IPS-NIHi11 (cell line): Measurements from ENCODE around the gene MT1E.
"Not testable (repeated sequence)": the region's sequence is repeated elsewhere in the genome, so short reads cannot be mapped to it uniquely, and the experiment has no call there.

Experiments used
- DNase-seq: peaks from one replicate; pipeline ENCODE4 v3.0.0; 2012; ENCODE audit warnings: mixed read lengths, low spot score

Gene MT1E

DNA sequence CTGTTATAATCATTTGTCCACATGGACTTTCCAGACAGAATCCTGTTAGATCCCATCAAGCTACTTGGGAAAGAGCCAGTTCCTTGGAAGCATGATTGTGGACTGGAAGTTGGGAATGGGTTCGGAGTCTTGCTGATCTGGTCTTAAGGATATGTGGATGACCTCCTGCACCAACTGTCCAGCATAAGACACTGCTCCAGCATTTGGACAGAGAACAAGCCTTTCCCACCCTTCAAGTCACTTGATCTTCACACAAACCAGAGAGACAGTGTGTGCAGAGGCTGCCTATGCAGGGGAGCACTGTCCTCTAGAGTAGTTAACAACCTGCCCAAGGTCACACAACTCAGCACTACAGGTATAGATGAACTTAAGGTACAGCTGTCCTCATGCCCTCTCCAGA is 20.3 kb downstream of the MT1E start:
- no peak for DNase-seq

DNA sequence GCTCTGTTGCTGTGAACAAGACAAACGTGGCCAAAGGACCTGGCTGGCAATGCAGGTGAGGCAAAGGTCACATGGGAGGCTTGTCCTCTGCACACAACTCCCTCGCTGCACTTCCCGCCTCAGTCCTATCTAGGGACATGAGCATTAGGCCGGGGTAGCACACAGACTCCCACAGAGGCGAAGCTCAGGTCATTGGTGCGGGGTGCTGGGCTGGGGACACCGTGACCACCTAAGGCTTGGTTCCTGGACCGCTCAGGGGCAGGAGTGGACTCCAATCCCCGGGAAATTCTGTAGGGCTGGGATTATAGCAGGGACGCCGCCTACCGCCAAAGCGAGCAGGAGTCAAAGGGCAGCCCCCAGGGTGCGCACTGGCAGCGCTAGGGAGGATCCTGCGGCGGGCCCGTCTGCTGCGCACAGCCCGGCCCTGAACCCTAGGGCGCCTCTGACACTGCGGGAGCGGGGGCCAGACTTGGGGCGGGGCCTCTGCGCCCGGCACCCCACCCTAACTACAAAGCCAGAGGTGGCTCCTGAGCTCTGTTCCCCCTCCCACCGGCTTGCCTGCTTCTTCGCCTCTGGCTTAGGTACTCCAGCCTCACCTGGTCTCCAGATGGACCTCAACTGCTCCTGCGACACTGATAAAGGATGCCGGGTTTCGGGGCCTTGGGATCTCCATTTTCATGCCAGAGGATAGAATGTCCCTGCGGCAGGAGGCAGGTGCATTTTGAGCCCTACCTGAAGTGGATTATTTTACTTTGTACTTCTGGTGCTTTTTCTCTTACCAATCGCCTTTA is 22.3 kb downstream of the MT1E start:
- no peak for DNase-seq

DNA sequence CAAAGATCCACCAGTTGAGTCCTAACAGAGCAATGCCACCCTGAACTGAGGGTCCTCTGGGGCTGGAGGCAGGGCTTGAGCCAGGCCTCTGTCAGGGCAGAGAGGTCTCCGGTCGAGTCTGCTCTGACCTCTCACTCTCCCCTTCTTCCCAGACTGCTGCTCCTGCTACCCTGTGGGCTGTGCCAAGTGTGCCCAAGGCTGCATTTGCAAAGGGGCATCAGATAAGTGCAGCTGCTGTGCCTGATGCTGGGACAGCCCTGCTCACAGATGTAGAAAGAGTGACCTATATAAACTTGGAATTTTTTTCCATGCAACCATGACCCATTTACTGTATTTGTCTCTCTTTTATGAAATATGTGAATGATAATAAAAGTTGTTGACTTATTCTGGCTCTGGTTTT is 23.7 kb downstream of the MT1E start:
- no peak for DNase-seq

DNA sequence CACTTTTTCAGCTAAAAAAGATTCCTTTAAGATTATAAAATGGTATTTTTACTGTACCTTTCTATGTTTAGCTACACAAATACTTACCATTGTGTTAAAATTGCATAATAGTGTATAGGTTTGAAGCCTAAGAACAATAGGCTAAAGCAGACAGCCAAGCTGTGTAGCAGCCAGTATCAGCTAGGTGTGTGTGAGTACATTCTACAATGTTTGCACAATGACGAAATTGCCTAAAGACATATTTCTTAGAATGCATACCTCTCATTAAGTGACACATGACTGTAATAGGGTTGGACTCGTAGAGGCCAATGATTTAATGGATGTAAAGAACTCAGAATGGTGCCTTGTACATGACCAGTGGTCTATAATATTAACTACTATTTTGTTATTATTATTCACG is 24.2 kb downstream of the MT1E start:
- DNase-seq = no peak

DNA sequence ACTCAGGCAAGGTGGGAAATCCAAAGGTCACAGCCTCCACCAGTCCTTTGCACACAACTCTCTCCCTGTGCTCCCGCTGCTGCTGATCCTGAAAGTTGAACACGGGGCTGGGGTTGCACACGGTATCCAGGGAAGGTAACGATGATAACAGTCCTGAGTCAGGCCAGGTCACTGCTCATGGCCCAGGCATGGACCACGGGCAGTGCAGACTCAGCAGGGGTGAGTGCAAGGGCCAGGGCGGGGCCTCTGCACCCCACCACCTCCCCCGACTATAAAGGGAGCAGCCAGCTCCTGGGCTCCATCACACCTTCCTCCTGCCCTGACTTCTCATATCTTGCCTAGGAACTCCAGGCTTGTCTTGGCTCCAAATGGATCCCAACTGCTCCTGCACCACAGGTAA is 26.0 kb downstream of the MT1E start, which contains the start of gene MT1B:
Gene MT1B, plus strand, starts transcription at position 301 of the 400 bp plus-strand sequence. Its CDS starts 68 bp downstream, at position 369.
- DNase-seq = no peak

DNA sequence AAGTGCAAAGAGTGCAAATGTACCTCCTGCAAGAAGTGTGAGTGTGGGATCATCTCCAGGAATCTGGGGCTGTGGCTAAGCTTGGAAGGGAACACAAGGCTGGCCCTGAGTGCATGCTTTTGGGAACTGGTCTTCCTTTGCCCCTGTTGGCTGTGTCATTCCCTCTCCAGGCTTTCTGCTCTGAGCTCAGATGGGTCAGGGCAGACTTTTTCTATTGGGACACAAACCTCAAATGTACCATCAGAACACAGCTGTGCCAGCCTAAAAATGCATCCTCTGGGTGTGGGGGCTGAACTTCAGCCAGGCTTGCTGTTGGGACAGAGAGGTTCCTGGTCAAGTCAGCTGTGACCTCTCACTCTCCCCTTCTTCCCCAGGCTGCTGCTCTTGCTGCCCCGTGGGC is 27.0 kb downstream of the MT1E start:
- DNase-seq = no peak

DNA sequence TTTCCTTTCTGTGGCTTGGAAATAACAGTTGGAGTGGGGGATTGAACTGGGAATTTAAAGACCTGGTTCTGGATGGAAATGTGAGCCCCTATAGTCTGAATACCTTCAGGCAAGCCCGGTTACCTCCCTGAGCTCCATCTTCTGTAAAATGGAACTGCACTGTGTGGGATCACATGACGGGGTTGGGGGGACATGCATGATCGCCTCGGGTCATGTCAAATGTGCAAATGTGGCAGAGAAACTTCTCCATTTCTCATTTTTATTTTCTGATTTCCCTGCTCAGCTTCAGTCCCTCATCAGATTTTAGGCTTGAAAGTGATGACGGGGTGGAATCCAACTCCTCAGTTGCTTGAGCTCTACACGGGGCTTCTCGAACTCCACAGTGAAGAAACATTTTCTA is 27.6 kb downstream of the MT1E start:
- no peak for DNase-seq

DNA sequence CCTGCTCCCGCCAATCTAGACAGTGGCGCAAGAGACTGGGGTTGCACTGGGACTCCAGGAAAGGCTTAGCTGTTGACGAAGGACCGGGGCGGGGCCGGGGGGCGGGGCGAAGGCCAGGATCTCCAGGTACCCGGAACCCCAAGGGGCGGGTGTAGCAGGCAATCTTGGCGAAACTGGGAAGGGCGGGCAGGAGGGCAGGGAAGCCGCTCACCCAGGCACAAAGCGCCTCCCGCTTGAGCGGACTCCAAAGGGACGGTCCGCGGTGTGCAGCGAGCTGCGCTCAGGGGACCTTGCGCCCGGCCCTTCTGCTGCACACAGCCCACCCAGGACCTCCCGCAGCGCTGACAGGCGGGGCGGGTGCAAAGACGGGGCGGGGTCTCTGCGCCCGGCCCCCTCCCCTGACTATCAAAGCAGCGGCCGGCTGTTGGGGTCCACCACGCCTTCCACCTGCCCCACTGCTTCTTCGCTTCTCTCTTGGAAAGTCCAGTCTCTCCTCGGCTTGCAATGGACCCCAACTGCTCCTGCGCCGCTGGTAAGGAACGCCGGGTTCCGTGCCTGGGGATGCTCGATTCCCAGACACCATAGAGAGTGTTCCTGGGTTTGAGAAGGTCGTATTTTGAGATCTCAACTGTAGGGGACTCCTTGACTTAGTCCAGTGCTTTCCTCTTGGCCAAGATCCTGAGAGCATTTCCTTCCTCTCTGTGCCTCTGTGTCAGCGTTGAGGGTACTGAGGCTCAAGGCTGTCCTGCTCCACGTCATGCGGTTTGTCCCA is 32.2 kb downstream of the MT1E start, which contains the start of gene MT1F:
Gene MT1F, plus strand, starts transcription at position 405 of the 772 bp plus-strand sequence. Its CDS starts 100 bp downstream, at position 505.
- peak; percentile 86 for DNase-seq

DNA sequence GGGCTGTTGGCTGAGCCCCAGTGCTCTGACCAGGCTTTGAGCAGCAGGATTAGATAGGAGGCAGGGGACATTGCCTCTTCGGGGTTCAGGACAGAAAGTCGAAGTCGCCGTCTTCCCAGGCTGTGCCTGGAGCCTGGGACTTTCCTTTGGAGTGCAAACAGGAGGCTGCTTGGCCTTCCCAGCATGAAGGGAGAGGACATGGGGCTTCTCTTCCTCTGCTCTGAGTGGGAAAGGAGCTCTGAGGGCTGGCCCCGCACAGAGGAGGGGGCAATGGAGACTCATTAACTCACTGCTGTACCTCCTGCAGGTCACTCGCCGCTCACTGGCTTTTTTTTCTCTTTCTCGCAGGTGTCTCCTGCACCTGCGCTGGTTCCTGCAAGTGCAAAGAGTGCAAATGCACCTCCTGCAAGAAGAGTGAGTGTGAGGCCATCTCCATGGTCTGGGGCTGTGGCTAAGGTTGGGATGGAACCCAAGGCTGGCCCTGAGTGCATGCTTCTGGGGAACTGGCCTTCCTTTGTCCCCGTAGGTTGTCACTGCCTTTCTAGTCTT is 32.8 kb downstream of the MT1E start:
- no peak for DNase-seq

DNA sequence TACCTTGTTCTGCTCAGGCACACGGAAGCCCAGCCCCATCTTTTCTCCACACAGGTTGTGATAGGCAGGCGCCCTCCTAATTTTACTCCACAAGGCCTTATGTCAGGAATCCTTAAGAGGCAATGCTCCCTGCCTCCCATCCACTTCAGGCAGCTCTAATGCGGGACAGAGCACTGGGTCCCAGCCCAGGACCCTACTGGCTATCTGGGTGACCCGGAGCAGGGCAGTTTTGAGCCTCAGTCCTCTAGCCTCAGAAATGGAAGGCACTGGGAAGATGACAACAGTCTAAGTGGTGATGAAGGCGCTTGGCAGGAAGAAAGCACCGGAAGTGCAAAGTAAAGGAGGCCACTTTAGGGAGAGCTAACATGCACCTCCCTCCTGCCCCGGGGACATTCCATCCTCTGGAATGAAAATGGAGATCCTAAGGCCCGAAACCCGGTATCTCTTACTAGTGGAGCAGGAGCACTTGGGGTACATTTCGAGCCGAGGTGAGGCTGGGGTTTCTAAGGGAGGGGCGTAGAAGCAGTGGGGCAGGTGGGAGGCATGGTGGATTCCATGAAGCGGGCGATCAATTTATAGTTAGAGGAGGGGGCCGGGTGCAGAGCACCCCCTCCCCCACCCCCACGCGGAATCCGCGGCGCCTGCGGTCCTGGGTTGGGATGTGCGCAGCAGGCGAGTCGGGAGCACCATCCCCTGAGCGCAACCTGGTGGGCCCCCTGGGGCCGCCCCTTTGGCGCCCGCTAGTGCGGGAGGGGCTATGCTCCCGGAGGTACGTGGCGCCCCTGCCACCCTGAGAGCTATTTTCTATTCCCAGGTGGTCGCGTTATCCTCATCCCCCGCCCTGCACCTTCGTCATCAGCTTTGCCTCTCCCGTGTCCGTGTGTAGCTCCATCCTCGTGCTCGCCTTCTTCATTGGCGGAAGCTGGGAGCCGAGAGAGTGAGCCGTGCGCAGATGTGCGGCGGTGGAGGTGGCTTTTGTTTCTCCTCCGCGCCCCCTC is 37.1 kb downstream of the MT1E start:
- no peak for DNase-seq

DNA sequence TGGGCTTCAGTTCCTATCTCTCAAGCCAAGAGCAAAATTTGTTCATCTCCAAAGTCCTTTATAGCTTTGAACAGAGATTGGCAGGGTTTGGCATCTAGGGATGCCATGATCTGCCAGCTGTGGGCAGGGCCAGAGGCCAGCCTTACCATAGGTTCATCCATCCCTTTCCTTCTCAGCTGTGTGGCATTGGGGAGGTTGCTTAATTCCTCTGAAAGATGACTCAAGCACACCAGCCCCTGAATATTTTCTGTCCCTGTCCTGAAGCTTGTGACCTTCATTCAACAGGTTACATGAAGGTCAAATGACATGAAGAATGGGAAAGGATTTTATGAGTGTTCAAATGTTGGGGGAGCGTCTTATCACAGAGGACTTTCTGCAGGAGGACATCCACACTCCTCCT is 38.9 kb downstream of the MT1E start:
- DNase-seq = no peak

DNA sequence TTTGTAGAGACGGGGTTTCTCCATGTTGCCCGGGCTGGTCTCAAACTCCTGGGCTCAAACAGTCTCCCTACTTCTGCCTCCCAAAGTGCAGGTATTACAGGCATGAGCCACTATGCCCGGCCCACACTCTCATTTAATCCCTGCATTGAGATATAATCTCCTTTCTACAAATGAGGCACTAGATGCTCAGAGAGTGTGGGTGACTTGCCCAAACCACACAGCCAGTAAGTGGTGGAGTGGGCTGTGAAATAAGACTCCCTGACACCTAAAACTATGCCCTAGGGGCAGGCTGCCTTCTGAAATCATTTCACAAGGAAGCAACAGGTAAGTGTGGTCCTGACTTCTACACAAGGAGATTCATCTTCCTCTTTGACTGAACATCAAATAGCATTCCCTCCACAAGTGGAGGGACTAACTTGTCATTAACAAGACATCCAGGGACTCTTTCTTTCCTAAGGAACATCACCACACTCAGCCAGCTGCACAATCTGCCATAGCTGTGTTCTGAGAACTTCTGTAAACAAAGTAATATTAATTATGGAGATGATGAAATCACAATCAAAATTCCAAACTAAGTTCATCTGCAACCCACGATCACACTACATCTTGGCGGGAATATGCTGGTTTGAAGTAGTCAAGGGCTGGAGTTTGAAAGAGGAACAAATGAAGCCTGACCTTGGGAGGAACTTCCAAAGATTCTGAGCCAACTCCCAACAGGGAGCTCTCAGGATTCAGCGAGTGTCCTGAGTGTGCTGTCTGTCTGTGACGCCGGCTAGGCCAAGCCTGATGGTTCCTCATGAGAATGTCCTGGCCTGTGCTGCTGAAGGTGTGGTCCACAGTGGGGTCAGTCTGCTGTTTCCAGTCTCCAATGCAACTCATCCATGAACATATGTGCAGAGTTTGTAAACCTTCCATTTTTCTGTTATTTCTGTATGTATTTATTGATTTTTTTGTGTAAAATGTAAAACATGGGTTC is 40.0 kb downstream of the MT1E start:
- not testable (repeated sequence) for DNase-seq

DNA sequence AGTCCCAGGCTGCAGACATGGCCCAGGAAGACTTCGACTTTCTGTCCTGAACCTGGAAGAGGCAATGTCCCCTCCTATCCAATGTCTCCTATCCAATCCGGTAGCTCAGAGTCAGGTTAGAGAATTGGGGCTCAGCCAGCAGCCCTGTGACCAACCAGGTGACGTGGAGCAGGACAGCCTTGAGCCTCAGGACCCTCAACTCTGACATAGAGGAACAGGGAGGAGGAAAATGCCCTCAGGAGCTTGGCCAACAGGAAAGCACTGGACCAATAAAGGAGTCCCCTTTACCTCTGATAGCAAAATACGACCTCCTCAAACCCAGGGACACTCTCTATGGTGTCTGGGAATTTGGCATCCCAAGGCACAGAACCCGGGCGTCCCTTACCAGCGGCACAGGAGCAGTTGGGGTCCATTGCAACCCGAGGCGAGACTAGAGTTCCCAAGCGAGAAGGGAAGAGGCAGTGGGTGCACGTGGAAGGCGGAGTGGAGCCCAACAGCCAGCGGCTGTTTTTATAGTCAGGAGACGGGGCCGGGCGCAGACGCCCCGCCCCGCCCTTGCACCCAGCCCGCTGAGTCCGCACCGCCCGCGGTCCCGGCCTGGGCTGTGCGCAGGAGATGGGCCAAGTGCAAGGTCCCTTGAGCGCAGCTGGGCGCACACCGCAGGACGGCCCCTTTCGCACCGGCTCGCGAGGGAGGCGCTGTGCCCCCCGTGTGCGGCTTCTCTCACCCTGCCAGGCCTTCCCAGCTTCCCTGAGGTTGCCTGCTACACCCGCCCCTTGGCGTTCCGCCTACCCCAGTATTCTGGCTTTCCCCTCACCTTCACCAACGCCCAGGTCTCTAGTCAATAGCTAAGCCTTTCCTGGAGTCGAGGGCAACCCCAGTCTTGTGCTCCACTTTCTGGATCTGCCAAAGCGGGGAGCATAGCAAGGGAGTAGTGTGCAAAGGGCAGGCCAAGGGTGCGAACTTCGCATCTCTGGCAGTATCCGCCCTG is 42.3 kb downstream of the MT1E start, which contains the start of gene MT1G:
Gene MT1G, minus strand, starts transcription at position 485 of the 991 bp plus-strand sequence. Its CDS starts 72 bp downstream, at position 413.
- no peak for DNase-seq

DNA sequence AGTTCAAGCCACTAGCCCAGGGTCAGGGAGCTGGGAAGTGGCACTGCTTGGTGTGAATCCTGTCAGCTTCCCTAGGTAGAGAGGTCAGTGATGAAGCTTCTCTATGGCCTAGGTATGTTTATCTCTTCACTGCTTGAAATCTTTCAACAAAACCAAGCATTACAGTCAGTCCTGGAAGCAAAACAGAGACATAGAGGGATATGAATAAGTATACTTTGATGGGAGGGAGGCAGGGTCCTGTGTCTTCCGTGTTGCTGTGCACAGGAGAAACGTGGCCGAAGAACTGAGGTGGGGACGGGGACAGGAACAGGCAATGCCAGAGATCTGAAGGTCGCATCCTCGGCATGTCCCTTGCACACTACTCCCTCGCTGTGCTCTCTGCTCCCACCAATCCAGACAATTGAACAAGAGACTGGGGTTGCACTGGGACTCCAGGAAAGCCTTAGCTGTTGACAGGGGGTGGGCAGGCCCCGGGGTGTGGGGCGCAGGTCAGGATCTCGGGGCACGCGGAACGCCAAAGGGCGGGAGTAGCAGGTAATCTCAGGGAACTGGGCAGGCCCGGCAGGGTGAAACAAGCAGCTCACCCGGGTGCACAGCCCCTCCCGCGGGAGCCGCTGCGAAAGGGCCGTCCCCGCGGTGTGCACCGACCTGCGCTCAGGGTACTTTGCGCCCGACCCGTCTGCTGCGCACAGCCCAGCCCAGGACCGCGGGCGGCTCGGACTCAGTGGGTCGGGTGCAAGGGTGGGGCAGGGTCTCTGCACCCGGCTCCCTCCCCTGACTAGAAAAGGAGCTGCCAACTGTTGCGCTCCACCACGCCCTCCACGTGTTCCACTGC is 43.6 kb downstream of the MT1E start, which contains the start of gene MT1H:
Gene MT1H, plus strand, starts transcription at position 810 of the 835 bp plus-strand sequence. CDS start 71 bp downstream, outside the sequence.
- no peak for DNase-seq

DNA sequence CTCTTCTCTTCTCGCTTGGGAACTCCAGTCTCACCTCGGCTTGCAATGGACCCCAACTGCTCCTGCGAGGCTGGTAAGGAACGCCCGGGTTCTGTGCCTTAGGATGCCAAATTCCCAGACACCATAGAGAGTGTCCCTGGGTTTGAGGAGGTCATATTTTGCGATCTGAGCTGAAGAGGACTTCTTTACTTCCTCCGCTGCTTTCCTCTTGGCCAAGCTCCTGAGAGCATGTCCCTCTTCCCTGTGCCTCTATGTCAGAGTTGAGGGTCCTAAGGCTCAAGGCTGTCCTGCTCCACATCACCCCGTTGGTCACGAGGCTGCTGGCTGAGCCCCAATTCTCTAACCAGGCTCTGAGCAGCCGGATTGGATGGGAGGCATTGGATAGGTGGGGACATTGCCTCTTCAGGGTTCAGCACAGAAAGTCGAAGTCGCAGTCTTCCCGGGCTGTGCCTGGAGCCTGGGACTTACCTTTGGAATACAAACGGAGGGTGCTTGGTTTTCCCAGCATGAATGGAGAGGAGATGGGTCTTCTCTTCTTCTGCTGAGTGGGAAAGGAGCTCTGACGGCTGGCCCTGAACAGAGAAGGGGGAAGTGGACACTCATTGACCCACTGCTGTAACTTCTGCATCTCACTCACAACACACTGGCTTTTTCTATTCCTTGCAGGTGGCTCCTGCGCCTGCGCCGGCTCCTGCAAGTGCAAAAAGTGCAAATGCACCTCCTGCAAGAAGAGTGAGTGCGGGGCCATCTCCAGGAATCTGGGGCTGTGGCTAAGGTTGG is 44.4 kb downstream of the MT1E start:
- DNase-seq = no peak

DNA sequence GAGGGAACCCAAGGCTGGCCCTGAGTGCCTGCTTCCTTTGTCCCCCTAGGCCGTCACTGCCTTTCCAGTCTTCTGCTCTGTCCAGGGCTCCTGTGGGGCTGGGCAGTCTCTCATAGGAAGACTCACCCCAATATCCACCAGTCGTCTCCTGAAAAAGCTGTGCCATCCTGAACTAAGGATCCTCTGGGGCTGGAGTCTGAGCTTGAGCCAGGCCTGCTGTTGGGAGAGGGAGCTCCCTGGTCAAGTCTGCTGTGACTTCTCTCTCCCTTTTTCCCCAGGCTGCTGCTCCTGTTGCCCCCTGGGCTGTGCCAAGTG is 45.0 kb downstream of the MT1E start:
- no peak for DNase-seq

DNA sequence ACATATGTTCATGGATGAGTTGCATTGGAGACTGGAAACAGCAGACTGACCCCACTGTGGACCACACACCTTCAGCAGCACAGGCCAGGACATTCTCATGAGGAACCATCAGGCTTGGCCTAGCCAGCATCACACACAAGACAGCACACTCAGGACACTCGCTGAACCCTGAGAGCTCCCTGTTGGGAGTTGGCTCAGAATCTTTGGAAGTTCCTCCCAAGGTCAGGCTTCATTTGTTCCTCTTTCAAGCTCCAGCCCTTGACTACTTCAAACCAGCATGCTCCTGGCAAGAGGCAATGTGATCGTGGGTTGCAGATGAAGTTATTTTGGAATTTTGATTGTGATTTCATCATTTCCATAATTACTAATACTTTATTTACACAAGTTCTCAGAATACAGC is 46.1 kb downstream of the MT1E start:
- DNase-seq = not testable (repeated sequence)
